GM12872 (cell line): ENCODE results near the gene LMX1A.

ENCODE experiments used
- CTCF ChIP-seq: IDR thresholded peaks from 3 replicates; pipeline ENCODE4 v1.5.1; 2011; ENCODE audit warnings: low read depth, mild to moderate bottlenecking, low read length, moderate library complexity; ENCODE audit not compliant: insufficient read depth

Gene LMX1A

GRCh38 chr1:165152727-165153126 lies 203.8 kb downstream of the LMX1A start:
- no peak for TF ChIP-seq CTCF

- TF ChIP-seq CTCF: no peak
These were observed 204.4 kb downstream of the LMX1A start for GRCh38 chr1:165152109-165152508.
